SH-SY5Y (cell line): ENCODE results near the gene PIN1.

ENCODE experiments used
- GATA2 ChIP-seq: IDR thresholded peaks from 2 replicates; pipeline ENCODE4 v1.6.1; 2011; ENCODE audit warnings: mild to moderate bottlenecking, low read depth, low read length
- GATA3 ChIP-seq: IDR thresholded peaks from 2 replicates; pipeline ENCODE4 v1.6.1; 2011; ENCODE audit warnings: low read depth, mild to moderate bottlenecking, low read length, moderate library complexity

DNA sequence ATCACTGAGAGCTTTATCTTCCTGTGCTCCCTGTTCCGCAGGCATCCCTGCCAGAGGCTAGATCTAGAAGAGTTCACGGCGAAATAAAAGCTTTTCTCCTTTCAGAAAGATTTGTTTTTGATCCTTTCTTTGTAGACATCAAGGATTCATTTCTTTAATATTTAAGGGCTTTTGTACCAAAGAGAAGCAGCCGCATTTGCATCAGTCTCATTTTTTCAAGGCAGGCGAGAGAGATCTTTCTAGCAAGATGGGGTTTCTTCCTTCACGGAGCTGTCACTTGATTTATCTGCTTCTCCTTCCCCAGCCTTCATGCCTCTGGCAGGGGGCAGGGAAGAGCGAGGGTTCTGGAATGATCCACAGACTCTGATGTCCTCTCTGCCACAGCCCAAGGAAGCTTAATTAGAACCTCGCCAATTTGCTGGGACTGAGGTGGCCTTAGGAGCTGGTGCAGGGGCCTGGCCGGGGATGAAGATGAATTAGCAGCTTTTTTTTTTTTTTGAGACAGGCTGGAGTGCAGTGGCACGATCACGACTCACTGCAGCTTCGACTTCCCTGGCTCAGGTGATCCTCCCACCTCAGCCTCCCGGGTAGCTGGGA is 40.0 kb downstream of the PIN1 start:
- no peak for TF ChIP-seq GATA3
- no peak for TF ChIP-seq GATA2
